Tibial nerve (tissue), 4 donors: ENCODE data around the gene RAB33B. TPM values are rescaled to one million over a fixed set of nuclear protein-coding genes. Genes with fewer than 3 reads are reported as not detected.

Experiments used
- DNase-seq, 2 donors: peaks; one replicate each; pipeline ENCODE4 v3.0.0-alpha.2; 2019; ENCODE audit warnings: low spot score in 2 of 2
- H3K27ac ChIP-seq, 4 donors: fragments of 200-600 bp; sonication (generic) in 3 of 4; one replicate each; pipeline ENCODE4 v1.5.1; 2017 to 2019; ENCODE audit warnings: mild to moderate bottlenecking in 1 of 4
- H3K27me3 ChIP-seq, 2 donors: fragments of 200-600 bp; sonication (generic) in 1 of 2; one replicate each; pipeline versions ENCODE4 v1.5.1 to v1.6.0; 2017 to 2019
- H3K36me3 ChIP-seq, 3 donors: fragments of 200-600 bp; sonication (generic); one replicate each; pipeline ENCODE4 v1.5.1; 2018 to 2019
- H3K4me1 ChIP-seq, 4 donors: fragments of 200-600 bp; sonication (generic) in 3 of 4; one replicate each; pipeline ENCODE4 v1.5.1; 2017 to 2019
- H3K4me3 ChIP-seq, 4 donors: fragments of 200-600 bp; sonication (generic) in 3 of 4; one replicate each; pipeline ENCODE4 v1.5.1; 2017 to 2019; ENCODE audit warnings: mild to moderate bottlenecking in 1 of 4, moderate library complexity in 1 of 4
- H3K9me3 ChIP-seq, 4 donors: fragments of 200-600 bp; sonication (generic) in 3 of 4; one replicate each; pipeline ENCODE4 v1.5.1; 2017 to 2019
- EP300 ChIP-seq, 2 donors: sonication (generic); formaldehyde crosslinking; IDR thresholded peaks; one replicate each; pipeline ENCODE4 v1.6.1; 2017; ENCODE audit warnings: antibody characterized with exemption in 2 of 2, mild to moderate bottlenecking in 1 of 2
- POLR2A ChIP-seq, 2 donors: fragments of 450-650 bp; IDR thresholded peaks; one replicate each; pipeline ENCODE4 v1.6.1; 2017; ENCODE audit warnings: antibody characterized with exemption in 2 of 2, mild to moderate bottlenecking in 2 of 2, moderate library complexity in 2 of 2
- WGBS, 2 donors: methylation state at CpG; one replicate each; pipeline ENCODE4 v1.1.5; 2018; 5-methylcytosine and 5-hydroxymethylcytosine counted together
- small RNA-seq: library from RNA; depleted of rRNA; stranded (forward); fragments of <200 nt; gene quantifications from one replicate; pipeline ENCODE3, GENCODE V24; 2016
- total RNA-seq, 4 donors: library from RNA; depleted of rRNA; stranded (reverse); fragments of >200 nt; gene quantifications; one replicate each; pipeline ENCODE4 v1.1.0, GENCODE V29; 2016
- TF ChIP-seq, protein P1 (sequence below), 5 experiments: fragments of 200-600 bp in 3 of 5; fragments of 450-650 bp in 2 of 5; sonication (generic) in 3 of 5; IDR thresholded peaks; one replicate each; pipeline ENCODE4 v1.5.1; 2016 to 2019; ENCODE audit warnings: antibody characterized with exemption in 5 of 5, mild to moderate bottlenecking in 3 of 5, moderate library complexity in 2 of 5

The RAB33B gene
- total RNA-seq, 4 donors from 2014 or later: 13.2 to 18.6 (median 15.0) TPM

- no peak for DNase-seq
- TF ChIP-seq, protein P1, sequence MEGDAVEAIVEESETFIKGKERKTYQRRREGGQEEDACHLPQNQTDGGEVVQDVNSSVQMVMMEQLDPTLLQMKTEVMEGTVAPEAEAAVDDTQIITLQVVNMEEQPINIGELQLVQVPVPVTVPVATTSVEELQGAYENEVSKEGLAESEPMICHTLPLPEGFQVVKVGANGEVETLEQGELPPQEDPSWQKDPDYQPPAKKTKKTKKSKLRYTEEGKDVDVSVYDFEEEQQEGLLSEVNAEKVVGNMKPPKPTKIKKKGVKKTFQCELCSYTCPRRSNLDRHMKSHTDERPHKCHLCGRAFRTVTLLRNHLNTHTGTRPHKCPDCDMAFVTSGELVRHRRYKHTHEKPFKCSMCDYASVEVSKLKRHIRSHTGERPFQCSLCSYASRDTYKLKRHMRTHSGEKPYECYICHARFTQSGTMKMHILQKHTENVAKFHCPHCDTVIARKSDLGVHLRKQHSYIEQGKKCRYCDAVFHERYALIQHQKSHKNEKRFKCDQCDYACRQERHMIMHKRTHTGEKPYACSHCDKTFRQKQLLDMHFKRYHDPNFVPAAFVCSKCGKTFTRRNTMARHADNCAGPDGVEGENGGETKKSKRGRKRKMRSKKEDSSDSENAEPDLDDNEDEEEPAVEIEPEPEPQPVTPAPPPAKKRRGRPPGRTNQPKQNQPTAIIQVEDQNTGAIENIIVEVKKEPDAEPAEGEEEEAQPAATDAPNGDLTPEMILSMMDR (IDR thresholded peaks at IDR 0.05): no peak
- TF ChIP-seq POLR2A (IDR thresholded peaks at IDR 0.05) (no peak), EP300 (IDR thresholded peaks at IDR 0.05) (no peak)
- Histone ChIP-seq H3K4me1 (peaks cover 0 to 27% (median 2%) of the 10 kb centered on the region in 4 donors), H3K4me3 (no peak overlapping the region), H3K27ac (peak overlapping the region in 1 of 4 donors; percentile 38), H3K27me3 (no peaks in the 10 kb centered on the region), H3K9me3 (no peaks in the 10 kb centered on the region), H3K36me3 (peaks cover 0 to 94% (median 0%) of the 10 kb centered on the region in 3 donors)
- WGBS, 2 donors: 67 to 72% methylated on average over 4 of the region's 4 CpGs
Measured at GRCh38 chr4:139524062-139524631, 70.2 kb downstream of the RAB33B start.

GRCh38 chr4:139525414-139525813 lies 71.5 kb downstream of the RAB33B start:
- DNase-seq: no peak
- H3K36me3 ChIP-seq: peaks cover 0 to 85% (median 0%) of the 10 kb centered on the region in 3 donors
- peaks cover 0 to 28% (median 2%) of the 10 kb centered on the region in 4 donors for H3K4me1 ChIP-seq
- TF ChIP-seq, protein P1 (IDR thresholded peaks at IDR 0.05): no peak
- TF ChIP-seq POLR2A (IDR thresholded peaks at IDR 0.05): no peak
- TF ChIP-seq EP300 (IDR thresholded peaks at IDR 0.05): no peak
- H3K9me3 ChIP-seq: no peaks in the 10 kb centered on the region
- no peak overlapping the region for H3K4me3 ChIP-seq
- WGBS, 2 donors: 40 to 52% methylated on average over 2 of the region's 2 CpGs
- no peaks in the 10 kb centered on the region for H3K27me3 ChIP-seq
- no peak overlapping the region for H3K27ac ChIP-seq

Small RNA genes lying within 50 kb of the gene (small RNA-seq; reads per million reads assigned to genes)
- gene RF01225: not detected

Other genes with a start within 250 kb of the RAB33B start
- gene MGARP, start 173.9 kb upstream of the RAB33B start, total RNA-seq: 1 to 10 TPM in 1 of 4 donors, not detected in 3; 1.4 TPM
- 10 to 100 TPM; 30.0 to 42.3 (median 33.2) TPM for gene NAA15, start 152.6 kb upstream of the RAB33B start, total RNA-seq
- 10 to 100 TPM; 19.4 to 43.3 (median 30.9) TPM for gene NDUFC1, start 151.6 kb upstream of the RAB33B start, total RNA-seq
- 10 to 100 TPM; 49.2 to 81.4 (median 65.7) TPM for gene SETD7, start 102.1 kb downstream of the RAB33B start, total RNA-seq
- gene MGST2, start 211.7 kb downstream of the RAB33B start, total RNA-seq: 10 to 100 TPM; 12.2 to 27.3 (median 26.8) TPM